ENCODE data around the gene AGR3. TPM values are rescaled to one million over a fixed set of nuclear protein-coding genes. Genes with fewer than 3 reads are reported as not detected.
A peak's percentile ranks its signal among the peaks of the same experiment; 100 is the strongest.

The AGR3 gene
- not detected in 2 replicates for total RNA-seq (2014; rRNA removed; shearing (Covaris generic); ENCODE audit: low replicate concordance)

DNA sequence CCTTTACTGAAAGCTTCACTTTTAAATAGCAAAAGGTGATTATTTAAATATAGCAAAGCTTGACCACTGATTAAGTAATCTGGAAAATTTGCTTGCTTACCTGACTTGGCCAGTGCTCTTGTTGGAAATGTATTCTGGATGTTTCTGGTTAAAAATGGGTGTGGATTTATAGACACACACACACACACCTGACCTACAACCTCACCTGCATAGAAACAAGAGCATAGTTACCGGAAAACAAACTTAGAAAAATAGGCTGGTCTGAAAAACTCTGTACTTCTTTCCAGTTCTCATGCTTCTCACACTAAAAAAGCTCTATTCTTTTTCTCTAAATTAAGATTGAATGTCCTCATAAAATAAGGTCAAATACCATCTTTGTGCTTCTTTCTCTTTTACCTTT is at the start of gene AGR3:
Gene AGR3 (minus strand): TSS at position 140 of the 400 bp plus-strand sequence. CDS start 3,365 bp downstream, outside the sequence.
- DNase-seq (ENCODE audit: low read depth), result no peak
- in situ Hi-C loops (cut with HindIII; ENCODE audit: low pct_unique_long_range_greater_than_20kb, low sequenced_read_pairs), result no loop called here

DNA sequence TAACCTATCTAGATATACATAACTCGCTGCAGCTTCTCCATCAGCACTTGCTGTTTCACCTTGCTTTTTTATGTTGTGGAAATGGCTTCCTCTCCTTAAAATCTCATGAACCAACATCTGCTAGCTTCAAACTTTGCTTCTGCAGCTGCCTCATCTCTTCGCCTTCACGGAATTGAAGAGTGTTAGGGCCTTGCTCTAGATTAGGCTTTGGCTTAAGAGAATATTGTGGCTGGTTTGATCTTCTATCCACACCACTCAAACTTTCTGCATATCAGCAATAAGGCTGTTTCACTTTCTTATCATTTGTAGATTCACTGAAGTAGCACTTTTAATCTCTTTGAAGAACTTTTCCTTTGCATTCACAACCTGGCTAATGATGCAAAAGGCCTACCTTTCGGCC is 49.2 kb upstream of the AGR3 start:
- in situ Hi-C loops (cut with HindIII; ENCODE audit: low pct_unique_long_range_greater_than_20kb, low sequenced_read_pairs), result no loop called here
- DNase-seq (ENCODE audit: low read depth), result no peak

DNA sequence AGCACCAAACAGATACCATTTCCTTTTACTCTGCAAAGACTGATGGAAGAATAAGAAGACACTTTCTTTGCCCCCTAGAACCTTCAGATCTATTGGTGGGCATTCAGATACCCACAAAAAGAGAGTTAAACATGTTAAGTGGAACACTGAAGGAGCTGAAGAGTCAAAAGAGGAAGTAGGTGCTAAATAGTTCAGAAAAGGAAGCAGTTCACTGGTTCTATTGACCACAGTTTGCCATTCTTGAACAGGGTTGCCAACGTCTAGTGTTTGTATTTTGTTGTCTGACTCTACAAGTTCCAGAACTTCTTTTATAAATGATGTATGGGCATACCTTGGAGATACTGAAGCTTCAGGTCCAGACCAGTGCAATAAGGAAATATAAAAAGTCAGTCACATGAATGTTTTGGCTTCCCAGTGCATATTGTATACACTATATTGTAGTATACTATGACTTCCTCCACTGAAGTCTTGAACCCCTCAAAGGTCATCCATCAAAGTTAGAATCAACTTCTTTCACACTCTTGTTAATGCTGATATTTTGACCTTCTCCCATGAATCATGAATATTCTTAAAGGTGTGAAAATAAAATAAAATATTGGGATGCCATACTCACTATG is 47.5 kb upstream of the AGR3 start:
- no peak for DNase-seq (ENCODE audit: low read depth)
- in situ Hi-C loops (cut with HindIII; ENCODE audit: low pct_unique_long_range_greater_than_20kb, low sequenced_read_pairs), result no loop called here

DNA sequence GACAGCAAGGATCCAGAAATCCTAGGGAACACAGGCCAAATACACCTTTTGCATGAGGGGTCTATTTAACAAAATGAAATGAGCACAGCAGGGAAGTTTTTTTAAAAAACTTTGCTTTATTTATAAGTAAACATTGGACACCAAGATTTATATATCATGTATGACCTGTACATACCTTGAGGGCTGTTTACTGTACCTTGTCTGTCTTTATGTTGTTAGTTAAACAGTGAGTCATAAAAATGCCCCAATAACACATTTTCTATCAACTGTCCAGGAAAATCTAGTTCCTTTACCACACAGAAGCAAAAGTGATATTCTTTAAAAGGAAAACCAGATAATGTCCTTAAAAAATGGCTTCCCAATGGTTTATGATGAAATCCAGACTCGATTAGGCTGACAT is 45.1 kb upstream of the AGR3 start:
- DNase-seq (ENCODE audit: low read depth), result no peak
- in situ Hi-C loops (cut with HindIII; ENCODE audit: low pct_unique_long_range_greater_than_20kb, low sequenced_read_pairs), result no loop called here

DNA sequence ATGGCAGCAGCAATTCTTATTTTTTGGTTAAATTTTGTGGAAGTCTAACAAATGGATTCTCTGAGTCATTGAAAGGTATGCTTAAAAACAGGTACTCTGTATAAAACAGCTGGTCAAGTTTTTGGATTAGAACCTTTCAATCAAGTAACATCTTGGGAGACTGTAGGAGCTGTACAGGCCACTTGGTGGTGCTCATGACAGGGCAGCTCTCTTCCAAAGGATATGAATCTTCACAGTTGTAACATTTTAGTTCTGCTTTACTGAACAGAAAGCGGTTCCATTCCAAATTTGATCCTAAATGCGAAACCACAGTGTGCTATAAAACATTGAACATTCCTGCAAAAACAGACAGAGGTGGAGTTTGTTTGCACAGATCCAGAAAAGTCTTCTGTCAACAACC is 44.5 kb upstream of the AGR3 start:
- in situ Hi-C loops (cut with HindIII; ENCODE audit: low pct_unique_long_range_greater_than_20kb, low sequenced_read_pairs), result no loop called here
- DNase-seq (ENCODE audit: low read depth), result peak; percentile 27

DNA sequence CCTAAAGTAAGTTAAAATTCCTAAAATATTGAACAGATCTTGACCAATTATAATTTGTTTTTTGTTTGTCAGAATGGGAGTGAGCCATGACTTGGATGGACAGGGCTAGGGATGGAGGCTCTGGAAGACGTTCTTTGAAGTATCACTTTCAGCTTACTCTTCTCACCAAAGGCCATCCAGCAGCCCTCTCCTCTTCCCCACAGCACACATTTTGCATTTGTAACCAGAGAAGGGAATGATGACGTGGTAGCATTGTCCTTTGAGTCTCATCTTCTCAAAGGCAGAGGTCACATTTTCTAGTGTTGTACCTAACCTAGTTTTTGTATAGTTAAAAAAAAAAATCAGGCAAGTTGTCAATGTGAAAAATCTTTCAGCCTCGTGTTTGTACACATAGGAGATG is 43.8 kb upstream of the AGR3 start:
- DNase-seq (ENCODE audit: low read depth), result no peak
- in situ Hi-C loops (cut with HindIII; ENCODE audit: low pct_unique_long_range_greater_than_20kb, low sequenced_read_pairs), result no loop called here

DNA sequence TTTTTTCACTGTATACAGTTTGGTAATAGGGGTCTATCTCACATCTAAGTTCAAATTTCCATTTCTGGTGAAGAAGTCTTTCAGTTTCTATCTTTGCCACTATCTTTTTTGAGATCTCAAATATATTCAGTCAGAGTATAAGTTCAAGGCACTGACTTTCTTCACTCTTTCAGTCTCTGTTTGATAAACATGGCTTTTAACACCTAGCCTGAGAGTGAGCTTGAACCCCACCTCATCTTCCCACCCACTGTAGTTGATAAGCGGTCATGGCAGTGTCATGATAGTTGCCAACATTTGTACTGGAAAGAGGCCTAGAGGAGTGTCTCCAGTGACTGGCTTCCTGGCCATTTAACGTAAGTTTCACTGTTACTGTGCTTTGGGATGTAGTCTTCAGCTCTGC is 41.2 kb upstream of the AGR3 start:
- in situ Hi-C loops (cut with HindIII; ENCODE audit: low pct_unique_long_range_greater_than_20kb, low sequenced_read_pairs), result no loop called here
- no peak for DNase-seq (ENCODE audit: low read depth)

DNA sequence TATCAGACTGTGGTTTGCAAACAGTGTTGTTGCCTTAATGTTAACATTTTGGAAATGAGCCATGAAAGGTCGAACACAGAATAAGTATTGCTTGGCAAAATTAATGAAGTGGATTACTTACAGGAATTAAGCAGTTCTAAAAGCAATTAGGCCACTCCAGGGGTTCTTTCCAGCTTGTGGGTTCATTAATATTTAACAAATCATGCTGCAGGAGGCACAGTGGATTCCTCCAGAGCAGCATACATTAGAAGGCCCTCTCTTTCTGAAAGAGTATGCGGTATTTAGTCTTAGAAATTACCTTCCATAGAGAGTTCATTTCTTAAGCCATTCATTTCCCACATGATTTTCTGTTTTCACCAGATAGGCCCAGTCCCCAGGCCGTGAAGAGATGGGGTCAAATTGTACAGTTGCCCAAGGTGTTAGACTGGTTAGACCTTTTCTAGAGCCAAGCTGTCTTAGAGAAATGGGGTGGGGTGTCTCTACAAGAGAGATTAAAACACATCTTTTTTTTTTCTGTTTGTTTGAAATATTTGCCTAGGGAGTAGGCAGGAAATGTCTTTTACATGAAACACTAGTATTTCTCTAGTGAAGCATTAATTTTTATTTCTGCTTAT is 40.0 kb upstream of the AGR3 start:
- DNase-seq (ENCODE audit: low read depth), result peak; percentile 55
- in situ Hi-C loops (cut with HindIII; ENCODE audit: low pct_unique_long_range_greater_than_20kb, low sequenced_read_pairs), result no loop called here

DNA sequence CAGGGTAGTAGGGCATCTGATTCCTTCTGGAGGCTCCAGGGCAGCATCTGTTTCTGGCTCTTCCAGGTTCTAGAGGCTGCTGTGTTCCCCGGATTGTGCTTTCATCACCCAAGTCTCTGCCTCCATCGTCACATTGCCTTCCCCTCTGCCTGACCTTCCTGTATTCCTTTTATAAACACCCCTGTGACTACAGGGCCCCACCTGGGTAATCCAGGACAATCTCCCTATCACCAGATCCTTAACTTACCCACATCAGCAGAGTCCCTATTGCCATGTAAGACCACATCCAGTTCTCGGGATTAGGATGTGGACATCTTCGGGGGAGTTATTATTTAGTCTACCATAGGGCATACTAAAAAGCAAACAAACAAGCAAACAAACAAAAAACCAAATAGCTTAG is 39.4 kb upstream of the AGR3 start:
- no peak for DNase-seq (ENCODE audit: low read depth)
- in situ Hi-C loops (cut with HindIII; ENCODE audit: low pct_unique_long_range_greater_than_20kb, low sequenced_read_pairs), result no loop called here

DNA sequence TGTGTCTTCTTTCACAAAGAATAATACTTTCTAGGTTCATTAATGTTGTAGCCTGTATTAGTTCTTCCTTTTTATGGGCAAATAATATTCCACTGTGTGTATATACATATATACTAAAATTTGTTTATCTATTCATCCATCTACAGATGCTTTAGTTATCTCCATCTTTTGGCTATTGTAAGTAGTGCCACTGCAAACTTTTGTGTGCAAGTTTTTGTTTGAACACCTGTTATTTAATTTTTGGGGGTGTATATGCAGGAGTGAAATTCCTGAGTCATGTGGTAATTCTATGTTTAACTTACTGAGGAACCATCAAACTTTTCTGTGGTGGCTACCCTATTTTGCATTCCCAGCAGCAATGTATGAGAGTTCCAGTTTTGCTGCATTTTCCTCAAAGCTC is 37.7 kb upstream of the AGR3 start:
- in situ Hi-C loops (cut with HindIII; ENCODE audit: low pct_unique_long_range_greater_than_20kb, low sequenced_read_pairs), result no loop called here
- DNase-seq (ENCODE audit: low read depth), result no peak

DNA sequence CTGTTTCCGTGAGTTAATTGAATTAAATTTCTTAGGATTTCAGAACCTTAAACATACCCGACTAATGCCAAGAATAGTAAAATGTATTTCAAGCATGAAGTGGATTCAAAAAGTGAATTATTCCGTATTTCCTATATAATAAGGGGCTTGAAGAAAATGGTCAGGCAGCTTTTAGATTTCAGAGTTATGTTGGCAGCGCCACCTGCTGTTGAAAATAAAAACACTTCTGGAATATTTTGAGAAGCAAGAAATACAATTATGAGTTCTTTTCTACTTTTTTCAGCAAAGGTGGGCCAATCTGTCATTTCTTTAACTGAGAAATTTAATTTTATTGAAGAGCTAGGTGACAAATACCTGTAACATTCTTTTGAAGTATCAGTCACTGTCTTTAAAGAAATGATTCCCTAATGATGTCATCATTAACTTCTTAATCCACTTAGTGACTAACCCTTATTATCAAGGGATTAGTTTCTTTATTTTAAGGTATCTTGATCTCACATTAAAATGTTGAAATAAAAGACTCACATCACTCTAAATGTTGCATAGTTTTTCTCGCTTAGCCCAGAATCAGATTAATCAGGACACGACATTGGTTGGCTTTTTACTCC is 36.6 kb upstream of the AGR3 start:
- in situ Hi-C loops (cut with HindIII; ENCODE audit: low pct_unique_long_range_greater_than_20kb, low sequenced_read_pairs), result no loop called here
- DNase-seq (ENCODE audit: low read depth), result no peak

DNA sequence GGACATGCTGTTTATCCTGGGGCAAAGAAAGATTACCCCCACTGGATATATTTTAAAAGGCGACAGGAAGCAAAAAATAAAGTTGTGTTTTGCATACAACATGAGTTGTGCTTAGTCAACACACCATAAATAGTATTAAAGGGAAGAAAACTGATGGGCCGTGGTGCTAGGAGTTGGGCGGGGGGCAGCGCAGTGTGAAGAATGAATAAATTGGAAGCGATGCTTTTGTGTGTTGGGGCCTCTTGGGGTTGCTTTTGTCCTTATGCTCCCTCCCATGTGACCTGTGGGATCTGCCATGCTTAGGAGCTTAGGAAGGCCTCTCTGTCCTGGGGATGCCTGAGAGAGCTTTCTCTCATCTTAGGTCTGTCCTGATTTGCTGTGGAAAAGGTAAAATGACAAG is 35.0 kb upstream of the AGR3 start:
- in situ Hi-C loops (cut with HindIII; ENCODE audit: low pct_unique_long_range_greater_than_20kb, low sequenced_read_pairs), result no loop called here
- DNase-seq (ENCODE audit: low read depth), result no peak

DNA sequence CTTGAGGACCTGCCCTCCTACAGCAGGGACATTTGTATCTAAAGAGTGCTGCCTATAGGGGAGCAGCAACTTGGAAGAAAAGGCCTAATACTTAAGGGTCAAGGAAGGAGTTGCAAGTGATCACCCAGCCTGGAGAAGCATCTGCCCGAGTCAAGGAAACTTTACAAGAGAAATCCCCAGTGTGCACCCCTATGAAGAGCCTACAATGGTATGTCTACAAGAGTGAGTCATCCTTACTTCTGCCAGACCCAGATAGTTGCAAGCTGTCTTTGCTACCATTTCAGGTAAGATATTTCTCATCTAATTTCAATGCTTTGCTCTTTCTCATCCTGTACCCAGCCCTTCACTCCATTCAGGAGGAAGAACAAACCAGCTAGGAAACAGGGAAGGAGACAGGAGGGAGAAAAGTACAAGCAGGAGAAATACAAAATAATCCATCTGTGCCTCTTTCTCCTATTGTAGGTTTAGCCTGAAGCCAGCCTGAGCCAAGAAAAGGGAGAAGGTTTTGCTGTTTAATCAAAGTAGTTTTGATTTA is 34.4 kb upstream of the AGR3 start:
- in situ Hi-C loops (cut with HindIII; ENCODE audit: low pct_unique_long_range_greater_than_20kb, low sequenced_read_pairs), result no loop called here
- peak; percentile 36 for DNase-seq (ENCODE audit: low read depth)

DNA sequence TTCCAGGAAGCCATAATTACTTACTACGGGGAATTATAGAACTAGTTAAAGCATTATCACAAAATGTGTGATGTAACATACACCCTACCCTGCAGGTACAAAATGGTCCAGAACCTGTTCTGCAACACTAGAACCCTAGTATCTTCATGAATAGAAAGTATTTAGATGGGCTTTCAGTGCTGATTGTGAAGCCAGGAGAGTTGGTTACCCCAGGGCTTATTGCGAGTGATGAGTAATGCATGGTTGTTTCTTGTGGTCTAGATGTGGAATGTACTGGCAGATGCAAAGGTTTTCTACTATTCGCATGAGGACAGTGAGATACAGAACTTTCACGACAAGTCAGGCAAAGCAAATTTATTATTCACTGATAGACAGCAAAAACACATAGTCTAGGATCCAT is 33.6 kb upstream of the AGR3 start:
- in situ Hi-C loops (cut with HindIII; ENCODE audit: low pct_unique_long_range_greater_than_20kb, low sequenced_read_pairs), result no loop called here
- DNase-seq (ENCODE audit: low read depth), result no peak

DNA sequence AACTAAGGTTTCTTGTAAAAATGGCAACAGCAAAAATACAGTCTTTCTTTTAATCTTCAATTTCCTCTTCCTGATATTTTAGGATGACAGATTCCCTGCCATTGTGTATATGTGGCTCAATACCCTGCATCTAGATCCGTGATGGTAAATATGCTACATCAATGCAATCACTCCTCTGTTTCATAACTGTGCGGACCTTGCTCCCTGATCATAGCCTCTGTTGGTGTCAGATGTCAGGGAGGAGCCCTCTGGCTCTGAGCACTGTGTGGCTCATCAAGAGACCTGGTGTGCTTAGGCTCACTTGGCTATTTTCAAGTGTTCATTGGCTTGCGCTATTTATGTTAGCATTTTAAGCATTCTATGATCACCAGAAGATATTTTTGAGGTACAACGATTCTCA is 33.0 kb upstream of the AGR3 start:
- in situ Hi-C loops (cut with HindIII; ENCODE audit: low pct_unique_long_range_greater_than_20kb, low sequenced_read_pairs), result no loop called here
- DNase-seq (ENCODE audit: low read depth), result no peak

DNA sequence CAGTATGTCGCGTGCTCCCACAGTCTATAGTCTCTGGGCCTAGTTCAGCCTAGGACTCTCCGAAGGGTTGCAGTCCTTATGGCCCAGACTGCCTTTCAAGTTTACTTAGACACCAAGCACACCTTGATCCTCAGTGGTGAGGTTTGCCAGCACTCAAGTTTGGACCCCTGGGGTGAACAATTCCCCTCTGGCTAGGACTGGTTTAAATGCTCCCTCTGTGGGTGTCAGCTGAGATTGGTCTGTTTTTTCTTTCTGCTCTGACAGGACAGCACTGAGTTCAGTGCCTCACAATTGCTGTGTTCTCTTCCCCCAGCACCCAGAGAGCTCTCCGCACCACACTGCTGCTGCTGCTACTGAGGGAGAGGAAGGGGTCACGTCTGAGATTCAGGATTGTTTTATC is 31.9 kb upstream of the AGR3 start:
- in situ Hi-C loops (cut with HindIII; ENCODE audit: low pct_unique_long_range_greater_than_20kb, low sequenced_read_pairs), result no loop called here

DNA sequence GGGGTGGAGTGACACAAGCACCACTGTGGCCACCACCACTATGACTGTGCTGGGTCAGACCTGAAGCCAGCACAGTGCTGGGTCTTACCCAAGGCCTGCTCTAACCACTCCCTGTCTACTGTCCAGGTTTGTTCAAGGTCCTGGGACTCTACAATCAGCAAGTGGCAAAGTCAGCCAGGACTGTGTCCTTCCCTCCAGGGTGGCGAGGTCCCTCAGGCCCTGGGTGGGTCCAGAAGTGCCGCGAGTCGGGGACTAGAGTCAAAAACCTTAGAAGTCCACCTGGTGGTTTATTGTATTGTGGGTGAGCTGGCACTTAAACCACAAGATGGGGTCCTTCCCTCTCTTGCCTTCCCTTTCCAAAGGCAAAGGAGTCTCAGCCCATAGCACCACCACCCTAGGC is 30.8 kb upstream of the AGR3 start:
- no peak for DNase-seq (ENCODE audit: low read depth)

More for the DNA sequence above, 31.9 kb upstream of the AGR3 start:
- no peak for DNase-seq (ENCODE audit: low read depth)

DNA sequence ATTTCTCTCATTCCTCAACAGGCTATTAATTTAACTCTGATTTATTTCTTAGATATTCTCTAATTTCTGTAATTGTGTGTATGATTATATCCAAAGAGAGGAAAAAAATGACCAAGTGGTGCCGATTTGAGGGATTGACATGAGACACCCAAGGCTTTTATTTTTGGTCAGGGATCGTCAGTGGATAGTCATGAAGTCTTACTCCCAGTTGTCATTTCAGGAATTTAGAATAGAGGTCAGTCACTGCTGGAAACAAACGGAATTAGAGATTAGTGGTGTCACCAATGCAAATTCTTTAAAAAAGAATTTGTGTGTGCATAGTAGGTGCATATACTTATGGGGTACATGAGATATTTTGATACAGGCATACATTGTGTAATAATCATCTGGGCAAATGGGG is 26.8 kb upstream of the AGR3 start:
- DNase-seq (ENCODE audit: low read depth), result no peak
- in situ Hi-C loops (cut with HindIII; ENCODE audit: low pct_unique_long_range_greater_than_20kb, low sequenced_read_pairs), result no loop called here

More for the DNA sequence above, 30.8 kb upstream of the AGR3 start:
- in situ Hi-C loops (cut with HindIII; ENCODE audit: low pct_unique_long_range_greater_than_20kb, low sequenced_read_pairs), result no loop called here

DNA sequence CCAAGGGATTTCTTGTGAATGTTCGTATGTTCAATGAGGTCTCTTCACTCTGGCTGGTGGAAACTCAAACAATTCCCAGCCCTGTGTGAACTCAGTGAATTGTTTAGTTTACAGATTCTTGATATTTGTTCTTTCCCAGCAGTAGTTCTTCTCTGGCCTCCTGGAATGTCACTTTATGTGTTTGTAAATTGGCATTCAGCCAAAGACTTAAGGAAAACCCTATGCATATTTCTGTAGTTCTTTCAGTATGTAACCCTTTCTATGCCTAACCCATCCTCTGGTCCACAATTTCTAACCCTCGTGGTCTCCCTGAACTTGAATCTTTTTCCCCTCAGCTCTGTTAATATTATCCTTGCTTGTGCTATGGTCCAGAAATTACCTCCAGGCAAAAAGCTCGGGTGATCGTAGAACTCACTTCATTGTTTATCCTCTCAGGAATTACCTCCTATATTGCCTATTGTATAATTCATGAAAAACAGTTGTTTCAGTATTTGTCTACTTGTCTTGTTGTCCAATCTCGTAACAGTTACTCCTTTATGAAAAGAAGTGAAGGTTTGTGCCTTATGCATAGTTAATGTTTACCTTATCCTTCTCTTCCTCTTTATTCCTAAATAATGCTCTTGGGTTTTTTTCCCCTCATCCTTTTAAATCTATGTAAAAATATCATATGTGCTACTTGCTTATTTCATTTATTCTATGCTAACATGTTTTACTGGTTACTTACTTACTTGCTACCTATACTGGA is 23.7 kb upstream of the AGR3 start:
- in situ Hi-C loops (cut with HindIII; ENCODE audit: low pct_unique_long_range_greater_than_20kb, low sequenced_read_pairs), result no loop called here
- peak; percentile 53 for DNase-seq (ENCODE audit: low read depth)

All from Caki2 (cell line).